Psoas muscle (tissue), 8 donors: Measurements from ENCODE around the gene KIAA1958. TPM values are rescaled to one million over a fixed set of nuclear protein-coding genes. Genes with fewer than 3 reads are reported as not detected.

Experiments
- ATAC-seq, 4 donors: fragments of 200-7000 bp; cut with Tn5 transposase; one replicate each; pipeline ENCODE4 v1.9.1; 2020; ENCODE audit warnings: moderate library complexity in 3 of 4, mild to moderate bottlenecking in 2 of 4
- DNase-seq, 2 donors: peaks; one replicate each; pipeline ENCODE4 v3.0.0-alpha.2; 2020
- H3K27ac ChIP-seq: fragments of 200-600 bp; one replicate; pipeline ENCODE4 v1.8.0; 2022
- H3K27me3 ChIP-seq, 3 donors: fragments of 200-600 bp in 1 of 3; one replicate each; pipeline versions ENCODE4 v1.6.1 to v1.8.0; 2013 to 2022; ENCODE audit warnings: low read length in 2 of 3, mild to moderate bottlenecking in 2 of 3, moderate library complexity in 1 of 3; ENCODE audit not compliant: insufficient read depth in 3 of 3
- H3K36me3 ChIP-seq, 2 donors: fragments of 200-600 bp in 1 of 2; one replicate each; pipeline versions ENCODE4 v1.6.1 to v1.8.0; 2013 to 2022; ENCODE audit warnings: low read depth in 1 of 2, mild to moderate bottlenecking in 1 of 2, moderate library complexity in 1 of 2; ENCODE audit not compliant: insufficient read depth in 1 of 2
- H3K4me1 ChIP-seq: fragments of 200-600 bp; one replicate; pipeline ENCODE4 v1.8.0; 2022
- H3K4me3 ChIP-seq: fragments of 200-600 bp; one replicate; pipeline ENCODE4 v1.8.0; 2022; ENCODE audit warnings: mild to moderate bottlenecking
- H3K9me3 ChIP-seq: fragments of 200-600 bp; one replicate; pipeline ENCODE4 v1.8.0; 2022
- WGBS, 3 donors: extraction: QIAGEN DNeasy Blood & Tissue Kit; methylation state at CpG; one replicate each; pipeline versions ENCODE4 v1.1.6 to v1.1.7; 2013; 5-methylcytosine and 5-hydroxymethylcytosine counted together
- intact Hi-C, 2 donors: fragments of 100-400 bp; cut with DNase I; formaldehyde crosslinking; loops; one replicate each; pipeline versions ENCODE4 v1.11.0 to v1.14.2; 2022
- polyA plus RNA-seq, 3 donors: library from polyadenylated mRNA; stranded (reverse); fragments of 200-250 nt; gene quantifications; one replicate each; pipeline ENCODE4 v1.2.3, GENCODE V29; 2013
- total RNA-seq, 4 donors: library from RNA; stranded (reverse); fragmentation: NEBNext Ultra II Directional in 2 of 4; extraction: Animal tissue kit (Norgen Biotek cat#: 25700) in 2 of 4; gene quantifications; one replicate each; pipeline versions ENCODE4 v1.2.1 to v1.2.4, GENCODE V29; 2021 to 2023
- TF ChIP-seq, protein P1 (sequence below): fragments of 200-600 bp; IDR thresholded peaks from one replicate; pipeline ENCODE4 v1.8.0; 2022; ENCODE audit warnings: antibody characterized with exemption
- donor health status: healthy with polysubstance abuse.
- donor health status: DM: no; HTN: no; CAD: no; lungs with moderate emphysema.
- donor health status: Bipolar disorder and iron deficiency.
- donor health status: healthy.
- donor health status: DM: yes; HTN: yes; CAD: no.
- donor health status: DM: no; HTN: no; CAD: no.
- donor health status: DM: no; HTN: no; CAD: no.
- donor health status: DM: yes; HTN: yes; CAD: no.

KIAA1958 gene
- total and polyA plus RNA-seq, 7 donors: 0.56 to 4.1 (median 1.5) TPM

DNA sequence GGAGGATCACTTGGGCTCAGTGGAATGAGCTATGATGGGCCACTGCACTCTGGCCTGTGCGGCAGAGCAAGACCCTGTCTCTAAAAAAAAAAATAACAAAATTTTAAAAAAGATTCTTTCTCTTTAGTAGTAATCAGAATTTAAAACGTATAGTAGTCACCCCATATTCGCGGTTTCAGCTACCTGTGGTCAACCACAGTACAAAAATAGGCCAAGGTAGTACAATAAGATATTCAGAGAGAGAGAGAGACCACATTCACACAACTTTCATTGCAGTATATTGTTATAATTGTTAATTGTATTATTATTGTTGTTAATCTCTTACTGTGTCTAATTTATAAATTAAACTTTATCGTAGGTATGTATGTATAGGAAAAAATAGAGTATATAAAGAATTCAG, 212.6 kb downstream of the KIAA1958 start:
- Histone ChIP-seq H3K9me3 (no peaks in the 10 kb centered on the region), H3K4me3 (no peak overlapping the region), H3K36me3 (peaks cover 4 to 9% of the 10 kb centered on the region in 2 donors), H3K27me3 (no peaks in the 10 kb centered on the region), H3K4me1 (no peaks in the 10 kb centered on the region), H3K27ac (no peak overlapping the region)
- WGBS, 3 donors: 95 to 97% (median 96%) methylated on average over 5 of the region's 5 CpGs
- intact Hi-C loops: no loop called here
- TF ChIP-seq, protein P1, sequence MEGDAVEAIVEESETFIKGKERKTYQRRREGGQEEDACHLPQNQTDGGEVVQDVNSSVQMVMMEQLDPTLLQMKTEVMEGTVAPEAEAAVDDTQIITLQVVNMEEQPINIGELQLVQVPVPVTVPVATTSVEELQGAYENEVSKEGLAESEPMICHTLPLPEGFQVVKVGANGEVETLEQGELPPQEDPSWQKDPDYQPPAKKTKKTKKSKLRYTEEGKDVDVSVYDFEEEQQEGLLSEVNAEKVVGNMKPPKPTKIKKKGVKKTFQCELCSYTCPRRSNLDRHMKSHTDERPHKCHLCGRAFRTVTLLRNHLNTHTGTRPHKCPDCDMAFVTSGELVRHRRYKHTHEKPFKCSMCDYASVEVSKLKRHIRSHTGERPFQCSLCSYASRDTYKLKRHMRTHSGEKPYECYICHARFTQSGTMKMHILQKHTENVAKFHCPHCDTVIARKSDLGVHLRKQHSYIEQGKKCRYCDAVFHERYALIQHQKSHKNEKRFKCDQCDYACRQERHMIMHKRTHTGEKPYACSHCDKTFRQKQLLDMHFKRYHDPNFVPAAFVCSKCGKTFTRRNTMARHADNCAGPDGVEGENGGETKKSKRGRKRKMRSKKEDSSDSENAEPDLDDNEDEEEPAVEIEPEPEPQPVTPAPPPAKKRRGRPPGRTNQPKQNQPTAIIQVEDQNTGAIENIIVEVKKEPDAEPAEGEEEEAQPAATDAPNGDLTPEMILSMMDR: no peak
- no peak for DNase-seq
- ATAC-seq: no peak

- no peak overlapping the region for H3K27ac ChIP-seq
- no peak overlapping the region for H3K4me3 ChIP-seq
- ATAC-seq (no peak), DNase-seq (no peak)
- no peaks in the 10 kb centered on the region for H3K9me3 ChIP-seq
- TF ChIP-seq, protein P1: no peak
- H3K36me3 ChIP-seq: peaks cover 4 to 9% of the 10 kb centered on the region in 2 donors
- intact Hi-C loops: no loop called here
- H3K4me1 ChIP-seq: no peaks in the 10 kb centered on the region
- no peaks in the 10 kb centered on the region for H3K27me3 ChIP-seq
Observed at GRCh38 chr9:112700085-112700484, 213.5 kb downstream of the KIAA1958 start.

DNA sequence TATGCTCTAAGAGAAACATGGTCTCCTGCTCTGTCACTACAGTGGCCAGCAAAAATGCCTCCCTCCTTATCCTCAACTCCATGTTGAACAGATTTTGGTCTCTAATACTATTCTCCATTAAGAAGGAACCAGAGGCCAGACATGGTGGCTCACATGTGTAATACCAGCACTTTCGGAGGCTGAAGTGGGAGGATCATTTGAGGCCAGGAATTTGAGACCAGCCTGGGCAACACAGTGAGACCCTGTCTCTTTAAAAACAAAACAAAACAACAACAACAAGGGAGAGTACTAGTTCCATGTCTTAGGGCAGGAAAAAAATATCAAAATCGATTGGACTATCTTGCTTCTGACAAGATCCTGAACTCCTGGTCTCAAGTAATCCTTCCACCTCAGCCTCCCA, 216.7 kb downstream of the KIAA1958 start:
- DNase-seq (no peak), ATAC-seq (no peak)
- no peaks in the 10 kb centered on the region for H3K9me3 ChIP-seq
- no peaks in the 10 kb centered on the region for H3K27me3 ChIP-seq
- no peaks in the 10 kb centered on the region for H3K4me1 ChIP-seq
- TF ChIP-seq, protein P1: no peak
- no peak overlapping the region for H3K4me3 ChIP-seq
- H3K27ac ChIP-seq: no peak overlapping the region
- H3K36me3 ChIP-seq: peaks cover 0 to 9% of the 10 kb centered on the region in 2 donors
- WGBS, 3 donors: 91 to 100% (median 95%) methylated on average over 2 of the region's 2 CpGs
- intact Hi-C loops: no loop called here

DNA sequence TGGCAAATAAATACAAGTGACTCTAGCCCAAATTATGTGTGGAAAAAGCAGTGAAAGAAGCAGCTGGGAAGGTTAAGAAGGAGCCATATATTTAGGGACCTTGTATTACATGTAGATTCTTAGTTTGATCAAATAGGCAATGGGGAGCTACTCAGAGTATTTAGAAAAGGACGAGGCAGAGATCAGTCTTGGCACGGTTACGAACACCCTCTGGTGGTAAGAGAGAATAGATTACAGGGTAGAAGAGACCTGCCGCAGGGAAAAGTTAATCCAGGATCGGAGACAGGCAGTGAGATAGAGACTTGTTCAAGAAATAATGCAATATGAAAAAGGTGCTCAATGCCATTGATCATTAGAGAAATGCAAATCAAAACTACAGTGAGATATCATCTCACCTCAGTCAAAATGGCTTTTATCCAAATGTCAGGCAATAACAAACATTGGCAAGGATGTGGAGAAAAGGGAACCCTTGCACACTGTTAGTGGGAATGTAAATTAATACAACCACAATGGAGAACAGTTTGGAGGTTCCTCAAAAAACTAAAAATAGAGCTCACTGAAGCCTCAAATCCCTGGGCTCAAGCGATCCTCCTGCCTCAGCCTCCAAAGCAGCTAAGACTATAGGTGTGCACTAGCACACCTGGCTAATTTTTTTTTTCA, 219.3 kb downstream of the KIAA1958 start:
- Histone ChIP-seq H3K9me3 (no peaks in the 10 kb centered on the region), H3K4me3 (no peak overlapping the region), H3K27ac (no peak overlapping the region), H3K36me3 (peaks cover 0 to 9% of the 10 kb centered on the region in 2 donors), H3K27me3 (no peaks in the 10 kb centered on the region), H3K4me1 (no peaks in the 10 kb centered on the region)
- intact Hi-C loops: no loop called here
- 55 to 63% (median 61%) methylated on average over 6 of the region's 6 CpGs for WGBS, 3 donors
- ATAC-seq (no peak), DNase-seq (no peak)
- TF ChIP-seq, protein P1: no peak
